ENCODE data around the gene PAWR. TPM values are rescaled to one million over a fixed set of nuclear protein-coding genes. Genes with fewer than 3 reads are reported as not detected.
A peak's percentile ranks its signal among the peaks of the same experiment; 100 is the strongest.

The PAWR gene
- total and polyA plus RNA-seq, 2 of the 13 experiments (the other 11 are each of a cell fraction or from before 2014, with no cell fraction given) = 29.1 to 36.1 TPM

DNA sequence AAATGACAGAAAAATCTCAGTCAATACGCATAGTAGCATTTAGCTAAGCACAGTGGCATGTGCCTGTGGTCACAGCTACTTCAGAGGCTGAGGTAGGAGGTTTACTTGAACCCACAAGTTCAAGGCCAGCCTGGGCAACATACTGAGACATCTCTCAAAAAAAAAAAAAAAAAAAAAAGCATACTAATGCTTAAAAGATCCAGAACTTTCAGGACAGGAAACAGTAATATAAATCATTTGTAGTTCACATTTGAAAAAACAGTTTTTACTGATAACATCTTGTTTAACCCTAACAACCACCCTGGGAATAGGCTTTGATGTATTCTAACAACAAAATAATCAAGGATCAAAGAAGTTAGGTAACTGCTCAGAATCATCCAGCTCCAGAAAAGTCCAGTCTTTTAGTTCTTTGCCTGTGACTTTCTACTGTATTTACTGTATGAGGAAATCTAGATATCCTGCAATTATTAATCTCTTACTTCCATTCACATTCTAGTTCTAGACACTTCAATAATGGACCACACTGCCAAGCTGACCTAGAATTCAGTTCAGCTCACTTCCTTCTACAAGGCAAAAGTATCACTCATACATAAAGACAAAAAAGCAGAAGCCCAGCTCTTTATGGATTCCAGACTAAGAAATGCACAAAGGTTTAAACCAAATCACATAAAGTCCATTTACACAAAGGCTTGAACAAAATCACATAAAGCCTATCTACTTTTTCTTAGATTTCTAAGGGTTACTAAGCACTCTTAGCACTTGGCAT, 28.5 kb downstream of the PAWR start (continued):
- TF ChIP-seq, protein P1, sequence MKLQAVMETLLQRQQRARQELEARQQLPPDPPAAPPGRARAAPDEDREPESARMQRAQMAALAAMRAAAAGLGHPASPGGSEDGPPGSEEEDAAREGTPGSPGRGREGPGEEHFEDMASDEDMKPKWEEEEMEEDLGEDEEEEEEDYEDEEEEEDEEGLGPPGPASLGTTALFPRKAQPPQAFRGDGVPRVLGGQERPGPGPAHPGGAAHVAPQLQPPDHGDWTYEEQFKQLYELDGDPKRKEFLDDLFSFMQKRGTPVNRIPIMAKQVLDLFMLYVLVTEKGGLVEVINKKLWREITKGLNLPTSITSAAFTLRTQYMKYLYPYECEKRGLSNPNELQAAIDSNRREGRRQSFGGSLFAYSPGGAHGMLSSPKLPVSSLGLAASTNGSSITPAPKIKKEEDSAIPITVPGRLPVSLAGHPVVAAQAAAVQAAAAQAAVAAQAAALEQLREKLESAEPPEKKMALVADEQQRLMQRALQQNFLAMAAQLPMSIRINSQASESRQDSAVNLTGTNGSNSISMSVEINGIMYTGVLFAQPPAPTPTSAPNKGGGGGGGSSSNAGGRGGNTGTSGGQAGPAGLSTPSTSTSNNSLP (IDR thresholded peaks at IDR 0.05; ENCODE audit: low read depth, low read length) = 0 out of 2 replicates have a peak, but pooled peaks have one; percentile 11
- no peak for TF ChIP-seq ZNF780A (CRISPR knock-in tag; IDR thresholded peaks at IDR 0.05)
- no peak for TF ChIP-seq GABPA (IDR thresholded peaks at IDR 0.05; ENCODE audit: low read depth, low read length)
- TF ChIP-seq GABPA (CRISPR knock-in tag; IDR thresholded peaks at IDR 0.05; ENCODE audit: low read depth) = peak; percentile 25; the same call in 1 of the 2 replicates
- no peak for TF ChIP-seq SMYD3 (CRISPR knock-in tag; IDR thresholded peaks at IDR 0.05)
- TF ChIP-seq AGO1 (IDR thresholded peaks at IDR 0.05; ENCODE audit: low read depth, low read length, poor library complexity, severe bottlenecking) = no peak
- TF ChIP-seq, protein P2, sequence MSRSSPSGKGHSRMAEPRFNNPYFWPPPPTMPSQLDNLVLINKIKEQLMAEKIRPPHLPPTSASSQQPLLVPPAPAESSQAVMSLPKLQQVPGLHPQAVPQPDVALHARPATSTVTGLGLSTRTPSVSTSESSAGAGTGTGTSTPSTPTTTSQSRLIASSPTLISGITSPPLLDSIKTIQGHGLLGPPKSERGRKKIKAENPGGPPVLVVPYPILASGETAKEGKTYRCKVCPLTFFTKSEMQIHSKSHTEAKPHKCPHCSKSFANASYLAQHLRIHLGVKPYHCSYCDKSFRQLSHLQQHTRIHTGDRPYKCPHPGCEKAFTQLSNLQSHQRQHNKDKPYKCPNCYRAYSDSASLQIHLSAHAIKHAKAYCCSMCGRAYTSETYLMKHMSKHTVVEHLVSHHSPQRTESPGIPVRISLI (CRISPR knock-in tag; IDR thresholded peaks at IDR 0.05; ENCODE audit: borderline replicate concordance) = peak; percentile 65; the same call in 1 of the 2 replicates
- TF ChIP-seq, protein P3, sequence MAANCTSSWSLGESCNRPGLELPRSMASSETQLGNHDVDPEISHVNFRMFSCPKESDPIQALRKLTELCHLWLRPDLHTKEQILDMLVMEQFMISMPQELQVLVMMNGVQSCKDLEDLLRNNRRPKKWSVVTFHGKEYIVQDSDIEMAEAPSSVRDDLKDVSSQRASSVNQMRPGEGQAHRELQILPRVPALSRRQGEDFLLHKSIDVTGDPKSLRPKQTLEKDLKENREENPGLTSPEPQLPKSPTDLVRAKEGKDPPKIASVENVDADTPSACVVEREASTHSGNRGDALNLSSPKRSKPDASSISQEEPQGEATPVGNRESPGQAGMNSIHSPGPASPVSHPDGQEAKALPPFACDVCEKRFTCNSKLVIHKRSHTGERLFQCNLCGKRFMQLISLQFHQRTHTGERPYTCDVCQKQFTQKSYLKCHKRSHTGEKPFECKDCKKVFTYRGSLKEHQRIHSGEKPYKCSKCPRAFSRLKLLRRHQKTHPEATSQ (CRISPR knock-in tag; IDR thresholded peaks at IDR 0.05; ENCODE audit: borderline replicate concordance) = no peak
- TF ChIP-seq RBM22 (optimal IDR thresholded peaks at IDR 0.05; ENCODE audit: low read length) = peak; percentile 33
- no peak for TF ChIP-seq GTF2F1 (IDR thresholded peaks at IDR 0.05; ENCODE audit: low read length)
- peak; percentile 15; the same call in 1 of the 2 replicates for TF ChIP-seq MED1 (CRISPR knock-in tag; IDR thresholded peaks at IDR 0.05)
- 0 out of 2 replicates have a peak, but pooled peaks have one; percentile 15 for TF ChIP-seq CREM (IDR thresholded peaks at IDR 0.05)
- TF ChIP-seq CREM (CRISPR knock-in tag; IDR thresholded peaks at IDR 0.05) = no peak
- peak; percentile 20; the same call in 1 of the 2 replicates for TF ChIP-seq GATA4 (IDR thresholded peaks at IDR 0.05; ENCODE audit: borderline replicate concordance, low read depth)
- TF ChIP-seq, protein P4, sequence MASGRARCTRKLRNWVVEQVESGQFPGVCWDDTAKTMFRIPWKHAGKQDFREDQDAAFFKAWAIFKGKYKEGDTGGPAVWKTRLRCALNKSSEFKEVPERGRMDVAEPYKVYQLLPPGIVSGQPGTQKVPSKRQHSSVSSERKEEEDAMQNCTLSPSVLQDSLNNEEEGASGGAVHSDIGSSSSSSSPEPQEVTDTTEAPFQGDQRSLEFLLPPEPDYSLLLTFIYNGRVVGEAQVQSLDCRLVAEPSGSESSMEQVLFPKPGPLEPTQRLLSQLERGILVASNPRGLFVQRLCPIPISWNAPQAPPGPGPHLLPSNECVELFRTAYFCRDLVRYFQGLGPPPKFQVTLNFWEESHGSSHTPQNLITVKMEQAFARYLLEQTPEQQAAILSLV (CRISPR knock-in tag; IDR thresholded peaks at IDR 0.05; ENCODE audit: borderline replicate concordance) = no peak
- no peak for TF ChIP-seq ZC3H13 (CRISPR knock-in tag; IDR thresholded peaks at IDR 0.05)
- TF ChIP-seq ELF4 (CRISPR knock-in tag; IDR thresholded peaks at IDR 0.05; ENCODE audit: borderline replicate concordance) = no peak
- TF ChIP-seq, protein P5, sequence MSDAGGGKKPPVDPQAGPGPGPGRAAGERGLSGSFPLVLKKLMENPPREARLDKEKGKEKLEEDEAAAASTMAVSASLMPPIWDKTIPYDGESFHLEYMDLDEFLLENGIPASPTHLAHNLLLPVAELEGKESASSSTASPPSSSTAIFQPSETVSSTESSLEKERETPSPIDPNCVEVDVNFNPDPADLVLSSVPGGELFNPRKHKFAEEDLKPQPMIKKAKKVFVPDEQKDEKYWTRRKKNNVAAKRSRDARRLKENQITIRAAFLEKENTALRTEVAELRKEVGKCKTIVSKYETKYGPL (CRISPR knock-in tag; IDR thresholded peaks at IDR 0.05) = no peak
- no peak for TF ChIP-seq MTA3 (CRISPR knock-in tag; IDR thresholded peaks at IDR 0.05)
- no peak for TF ChIP-seq RFX3 (CRISPR knock-in tag; IDR thresholded peaks at IDR 0.05)
- no peak for TF ChIP-seq RAD21 (CRISPR knock-in tag; IDR thresholded peaks at IDR 0.05)
- TF ChIP-seq FOXM1 (CRISPR knock-in tag; IDR thresholded peaks at IDR 0.05) = no peak
- TF ChIP-seq SALL1 (CRISPR knock-in tag; IDR thresholded peaks at IDR 0.05) = no peak
